Measurements from ENCODE around the gene SEPHS2.

GRCh38 chr16:30484887-30485286 is 39.2 kb upstream of the SEPHS2 start:
- no peak for TF ChIP-seq ZNF274 (IDR thresholded peaks at IDR 0.05; ENCODE audit: low read depth, low read length)
- no peak for TF ChIP-seq SUZ12 (IDR thresholded peaks at IDR 0.05; ENCODE audit: extremely low read depth, insufficient read depth, insufficient read length)
- no peak for TF ChIP-seq YY1 (IDR thresholded peaks at IDR 0.05; ENCODE audit: insufficient read depth, insufficient read length)

Measured in NT2/D1 (cell line).